ENCODE data around the gene SCG2. TPM values are rescaled to one million over a fixed set of nuclear protein-coding genes. Genes with fewer than 3 reads are reported as not detected.

SCG2 gene
- total RNA-seq, 2 experiments from 2014 or later: 0.12 TPM; not detected in 1

Other genes with a start within 250 kb of the SCG2 start
- gene AP1S3, start 235.2 kb upstream of the SCG2 start, total RNA-seq: 10 to 100 TPM; 12.9 to 13.5 TPM

Data from activated CD8-positive, alpha-beta memory T cell treated with anti-CD3 and anti-CD28 coated beads, Interleukin-2, amount 10 ng/mL, durations not matched to agents 7 days and 5 days (primary cell).